ENCODE measurements around the gene DGKG. TPM values are rescaled to one million over a fixed set of nuclear protein-coding genes. Genes with fewer than 3 reads are reported as not detected.
A peak's percentile ranks its signal among the peaks of the same experiment; 100 is the strongest.

DGKG gene
- total and polyA plus RNA-seq, 4 donors, result 2.1 to 13.7 (median 8.0) TPM

DNA sequence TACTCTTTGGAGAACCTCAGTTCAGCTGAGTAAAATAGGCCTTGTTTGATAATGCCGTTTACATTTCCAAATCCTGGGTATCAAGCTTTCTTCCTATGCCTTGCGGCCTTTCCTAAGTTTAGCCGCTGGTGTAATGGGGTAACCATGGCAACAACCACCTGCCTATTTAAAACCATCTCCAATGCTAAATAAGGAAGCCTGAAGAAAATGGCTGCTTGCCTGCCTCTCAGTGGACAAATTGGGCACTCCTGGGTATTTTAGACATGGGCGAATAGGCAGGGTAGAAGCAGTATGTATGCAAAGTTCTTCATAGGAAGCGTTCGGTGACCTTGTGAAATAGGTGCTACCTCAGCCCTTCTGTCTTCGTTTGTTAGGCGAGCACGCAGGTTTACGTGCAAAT is 122.7 kb downstream of the DGKG start:
- H3K9ac ChIP-seq (ENCODE audit: insufficient read depth in 1 of 2, low read length in 2 of 2), result no peak overlapping the region
- 82 to 86% methylated on average over 10 of the region's 10 CpGs for WGBS, 2 donors
- H3K27me3 ChIP-seq (ENCODE audit: control insufficient read depth in 3 of 3, insufficient read depth in 3 of 3, low read length in 2 of 3), result peaks cover 0 to 4% (median 0%) of the 10 kb centered on the region in 3 donors
- no peak overlapping the region for H3K27ac ChIP-seq (ENCODE audit: low read depth in 1 of 2, low read length in 1 of 2)
- no peaks in the 10 kb centered on the region for H3K36me3 ChIP-seq (ENCODE audit: control insufficient read depth in 4 of 4, insufficient read depth in 4 of 4, low read length in 4 of 4)
- no peak for ATAC-seq (ENCODE audit: insufficient read depth, low FRiP score)
- peak; percentile 33 to 65 (median 52) for DNase-seq
- H3K9me3 ChIP-seq (ENCODE audit: control insufficient read depth in 4 of 4, insufficient read depth in 3 of 4, low read length in 3 of 4), result no peaks in the 10 kb centered on the region
- TF ChIP-seq, protein P1, sequence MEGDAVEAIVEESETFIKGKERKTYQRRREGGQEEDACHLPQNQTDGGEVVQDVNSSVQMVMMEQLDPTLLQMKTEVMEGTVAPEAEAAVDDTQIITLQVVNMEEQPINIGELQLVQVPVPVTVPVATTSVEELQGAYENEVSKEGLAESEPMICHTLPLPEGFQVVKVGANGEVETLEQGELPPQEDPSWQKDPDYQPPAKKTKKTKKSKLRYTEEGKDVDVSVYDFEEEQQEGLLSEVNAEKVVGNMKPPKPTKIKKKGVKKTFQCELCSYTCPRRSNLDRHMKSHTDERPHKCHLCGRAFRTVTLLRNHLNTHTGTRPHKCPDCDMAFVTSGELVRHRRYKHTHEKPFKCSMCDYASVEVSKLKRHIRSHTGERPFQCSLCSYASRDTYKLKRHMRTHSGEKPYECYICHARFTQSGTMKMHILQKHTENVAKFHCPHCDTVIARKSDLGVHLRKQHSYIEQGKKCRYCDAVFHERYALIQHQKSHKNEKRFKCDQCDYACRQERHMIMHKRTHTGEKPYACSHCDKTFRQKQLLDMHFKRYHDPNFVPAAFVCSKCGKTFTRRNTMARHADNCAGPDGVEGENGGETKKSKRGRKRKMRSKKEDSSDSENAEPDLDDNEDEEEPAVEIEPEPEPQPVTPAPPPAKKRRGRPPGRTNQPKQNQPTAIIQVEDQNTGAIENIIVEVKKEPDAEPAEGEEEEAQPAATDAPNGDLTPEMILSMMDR (IDR thresholded peaks at IDR 0.05; ENCODE audit: control extremely low read depth, extremely low read depth), result no peak
- H3K4me1 ChIP-seq (ENCODE audit: control insufficient read depth in 5 of 5, insufficient read depth in 5 of 5, low read length in 5 of 5), result peaks cover 0 to 16% (median 10%) of the 10 kb centered on the region in 5 donors
- no peak overlapping the region for H3K4me3 ChIP-seq

DNA sequence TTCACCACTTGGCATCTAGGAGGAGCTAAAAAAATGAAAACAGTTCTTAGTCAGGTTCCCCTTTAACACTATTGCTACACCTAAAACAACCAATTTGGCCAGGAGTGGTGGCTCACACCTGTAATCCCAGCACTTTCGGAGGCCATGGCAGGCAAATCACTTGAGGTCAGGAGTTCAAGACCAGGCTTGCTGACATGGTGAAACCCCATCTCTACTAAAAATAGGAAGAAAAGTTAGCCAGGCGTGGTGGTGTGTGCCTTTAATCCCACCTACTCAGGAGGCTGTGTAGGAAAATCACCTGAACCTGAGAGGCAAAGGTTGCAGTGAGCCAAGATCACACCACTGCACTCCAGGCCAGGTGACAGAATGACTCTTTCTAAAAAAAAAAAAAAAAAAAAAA is 124.1 kb downstream of the DGKG start:
- Histone ChIP-seq H3K4me3 (no peak overlapping the region), H3K9ac (ENCODE audit: insufficient read depth in 1 of 2, low read length in 2 of 2) (no peak overlapping the region), H3K27ac (ENCODE audit: low read depth in 1 of 2, low read length in 1 of 2) (no peak overlapping the region), H3K4me1 (ENCODE audit: control insufficient read depth in 5 of 5, insufficient read depth in 5 of 5, low read length in 5 of 5) (peaks cover 0 to 16% (median 10%) of the 10 kb centered on the region in 5 donors), H3K9me3 (ENCODE audit: control insufficient read depth in 4 of 4, insufficient read depth in 3 of 4, low read length in 3 of 4) (no peaks in the 10 kb centered on the region), H3K36me3 (ENCODE audit: control insufficient read depth in 4 of 4, insufficient read depth in 4 of 4, low read length in 4 of 4) (no peaks in the 10 kb centered on the region), H3K27me3 (ENCODE audit: control insufficient read depth in 3 of 3, insufficient read depth in 3 of 3, low read length in 2 of 3) (peaks cover 0 to 4% (median 0%) of the 10 kb centered on the region in 3 donors)
- 79 to 87% methylated on average over 2 of the region's 2 CpGs for WGBS, 2 donors
- DNase-seq, result no peak
- no peak for ATAC-seq (ENCODE audit: insufficient read depth, low FRiP score)
- TF ChIP-seq, protein P1 (IDR thresholded peaks at IDR 0.05; ENCODE audit: control extremely low read depth, extremely low read depth), result no peak

DNA sequence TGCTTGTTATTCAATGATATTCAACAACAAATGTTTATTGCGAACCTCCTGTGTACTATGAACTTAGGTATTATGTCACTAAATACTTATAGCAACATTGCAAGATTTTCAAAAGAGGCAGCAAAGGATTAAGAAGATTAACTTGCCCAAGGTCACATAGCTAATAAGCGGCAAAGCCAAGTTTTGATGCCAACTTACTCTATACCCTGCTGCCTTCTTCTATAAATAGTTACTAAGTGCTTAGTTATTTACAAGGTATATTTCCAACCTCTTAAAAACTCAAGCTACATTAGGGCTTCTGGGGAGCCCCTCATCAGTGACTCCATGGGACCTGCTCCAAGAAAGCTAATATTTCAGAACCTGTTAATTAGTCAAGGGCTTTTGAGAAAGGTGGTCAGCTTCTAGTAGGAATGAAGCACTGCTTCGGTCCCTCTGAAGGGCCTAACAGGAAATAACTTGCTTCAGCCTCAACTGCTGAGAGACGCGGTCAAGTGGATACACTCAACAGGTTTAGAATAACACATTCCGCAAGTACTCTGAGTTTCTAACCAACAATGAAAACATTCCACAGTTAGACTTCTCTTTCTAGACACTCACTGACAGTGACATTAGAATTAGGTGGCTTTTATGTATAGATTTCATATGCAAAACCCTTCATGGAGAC is 125.5 kb downstream of the DGKG start:
- Histone ChIP-seq H3K27ac (ENCODE audit: low read depth in 1 of 2, low read length in 1 of 2) (peak overlapping the region in 1 of 2 donors; percentile 37), H3K9me3 (ENCODE audit: control insufficient read depth in 4 of 4, insufficient read depth in 3 of 4, low read length in 3 of 4) (no peaks in the 10 kb centered on the region), H3K9ac (ENCODE audit: insufficient read depth in 1 of 2, low read length in 2 of 2) (no peak overlapping the region), H3K4me3 (no peak overlapping the region), H3K27me3 (ENCODE audit: control insufficient read depth in 3 of 3, insufficient read depth in 3 of 3, low read length in 2 of 3) (peaks cover 0 to 4% (median 0%) of the 10 kb centered on the region in 3 donors), H3K4me1 (ENCODE audit: control insufficient read depth in 5 of 5, insufficient read depth in 5 of 5, low read length in 5 of 5) (peaks cover 0 to 12% (median 7%) of the 10 kb centered on the region in 5 donors), H3K36me3 (ENCODE audit: control insufficient read depth in 4 of 4, insufficient read depth in 4 of 4, low read length in 4 of 4) (no peaks in the 10 kb centered on the region)
- DNase-seq, result peak; percentile 61 to 87 (median 74)
- ATAC-seq (ENCODE audit: insufficient read depth, low FRiP score), result peak; percentile 59
- WGBS, 2 donors, result 70 to 84% methylated on average over 6 of the region's 6 CpGs
- TF ChIP-seq, protein P1 (IDR thresholded peaks at IDR 0.05; ENCODE audit: control extremely low read depth, extremely low read depth), result no peak
